Measurements from ENCODE around the gene SYNGR1. TPM values are rescaled to one million over a fixed set of nuclear protein-coding genes. Genes with fewer than 3 reads are reported as not detected.
"Not testable (repeated sequence)": the region's sequence is repeated elsewhere in the genome, so short reads cannot be mapped to it uniquely, and the experiment has no call there.

The SYNGR1 gene
- polyA plus RNA-seq, 1 donor from 2014 or later: 9.1 TPM

- peak overlapping the region in 1 of 4 donors; percentile 62 for H3K4me3 Mint-ChIP-seq
- H3K27me3 Mint-ChIP-seq: no peaks in the 10 kb centered on the region
- H3K4me1 Mint-ChIP-seq: peaks cover 14 to 20% (median 16%) of the 10 kb centered on the region in 3 donors
Measured at GRCh38 chr22:39311592-39312400, 38.0 kb upstream of the SYNGR1 start.

GRCh38 chr22:39312410-39312809 lies 37.4 kb upstream of the SYNGR1 start:
- Mint-ChIP-seq H3K36me3 (peaks cover 1% of the 10 kb centered on the region), H3K27me3 (no peaks in the 10 kb centered on the region), H3K4me3 (peak overlapping the region in 1 of 4 donors; percentile 62), H3K9me3 (no peaks in the 10 kb centered on the region), H3K27ac (peak overlapping the region in 1 of 3 donors; percentile 82), H3K4me1 (peaks cover 20 to 27% (median 22%) of the 10 kb centered on the region in 3 donors)

More at GRCh38 chr22:39311592-39312400, 38.0 kb upstream of the SYNGR1 start:
- Mint-ChIP-seq H3K36me3 (no peaks in the 10 kb centered on the region), H3K9me3 (no peaks in the 10 kb centered on the region), H3K27ac (peak overlapping the region in 2 of 3 donors; percentile 82 to 83)

GRCh38 chr22:39313258-39314001 lies 36.4 kb upstream of the SYNGR1 start:
- Mint-ChIP-seq H3K4me1 (peaks cover 30 to 35% (median 32%) of the 10 kb centered on the region in 3 donors), H3K27ac (peak overlapping the region in 1 of 3 donors; percentile 70), H3K4me3 (peak overlapping the region in 1 of 4 donors; percentile 78), H3K36me3 (peaks cover 2% of the 10 kb centered on the region), H3K9me3 (no peaks in the 10 kb centered on the region), H3K27me3 (no peaks in the 10 kb centered on the region)

GRCh38 chr22:39314251-39314971 lies 35.4 kb upstream of the SYNGR1 start:
- Mint-ChIP-seq H3K9me3 (no peaks in the 10 kb centered on the region), H3K27me3 (no peaks in the 10 kb centered on the region), H3K4me1 (peaks cover 34 to 41% (median 39%) of the 10 kb centered on the region in 3 donors), H3K27ac (no peak overlapping the region), H3K36me3 (peaks cover 4% of the 10 kb centered on the region), H3K4me3 (peak overlapping the region in 2 of 4 donors; percentile 22 to 52)

- peak overlapping the region in 2 of 3 donors; percentile 17 to 27 for H3K27ac Mint-ChIP-seq
- peaks cover 28 to 44% (median 39%) of the 10 kb centered on the region in 3 donors for H3K4me1 Mint-ChIP-seq
- no peak overlapping the region for H3K4me3 Mint-ChIP-seq
Measured at GRCh38 chr22:39315389-39315788, 34.4 kb upstream of the SYNGR1 start.

GRCh38 chr22:39316440-39317083 lies 33.2 kb upstream of the SYNGR1 start:
- peaks cover 4% of the 10 kb centered on the region for H3K36me3 Mint-ChIP-seq
- H3K4me3 Mint-ChIP-seq: peak overlapping the region; percentile 34 to 100 (median 82)
- H3K27me3 Mint-ChIP-seq: no peaks in the 10 kb centered on the region
- peaks cover 27 to 38% (median 36%) of the 10 kb centered on the region in 3 donors for H3K4me1 Mint-ChIP-seq
- peak overlapping the region; percentile 78 to 96 (median 84) for H3K27ac Mint-ChIP-seq
- H3K9me3 Mint-ChIP-seq: no peaks in the 10 kb centered on the region

More at GRCh38 chr22:39315389-39315788, 34.4 kb upstream of the SYNGR1 start:
- no peaks in the 10 kb centered on the region for H3K27me3 Mint-ChIP-seq
- no peaks in the 10 kb centered on the region for H3K9me3 Mint-ChIP-seq
- peaks cover 4% of the 10 kb centered on the region for H3K36me3 Mint-ChIP-seq

- Mint-ChIP-seq H3K4me1 (peaks cover 27 to 38% (median 35%) of the 10 kb centered on the region in 3 donors), H3K4me3 (peak overlapping the region; percentile 98 to 100 (median 99)), H3K36me3 (peaks cover 4% of the 10 kb centered on the region), H3K27ac (peak overlapping the region; percentile 78 to 96 (median 84)), H3K27me3 (no peaks in the 10 kb centered on the region), H3K9me3 (no peaks in the 10 kb centered on the region)
Measured at GRCh38 chr22:39317084-39317774, 32.6 kb upstream of the SYNGR1 start.

GRCh38 chr22:39317775-39318506 lies 31.9 kb upstream of the SYNGR1 start:
- Mint-ChIP-seq H3K27me3 (no peaks in the 10 kb centered on the region), H3K27ac (peak overlapping the region; percentile 78 to 96 (median 84)), H3K9me3 (no peaks in the 10 kb centered on the region), H3K4me3 (peak overlapping the region; percentile 98 to 100 (median 99)), H3K4me1 (peaks cover 27 to 38% (median 35%) of the 10 kb centered on the region in 3 donors), H3K36me3 (peaks cover 4% of the 10 kb centered on the region)

- no peaks in the 10 kb centered on the region for H3K9me3 Mint-ChIP-seq
- H3K4me1 Mint-ChIP-seq: peaks cover 27 to 38% (median 33%) of the 10 kb centered on the region in 3 donors
- H3K27me3 Mint-ChIP-seq: no peaks in the 10 kb centered on the region
- peak overlapping the region; percentile 98 to 100 (median 99) for H3K4me3 Mint-ChIP-seq
- peaks cover 4% of the 10 kb centered on the region for H3K36me3 Mint-ChIP-seq
- H3K27ac Mint-ChIP-seq: peak overlapping the region; percentile 96 to 99 (median 98)
Measured at GRCh38 chr22:39318507-39319283, 31.1 kb upstream of the SYNGR1 start.

- Mint-ChIP-seq H3K4me3 (peak within 1 kb of the TSS; percentile 98 to 100 (median 99)), H3K36me3 (peaks cover 4% of the 10 kb centered on the region), H3K27ac (peak within 1 kb of the TSS; percentile 96 to 99 (median 98)), H3K9me3 (no peaks in the 10 kb centered on the region), H3K4me1 (peaks cover 27 to 38% (median 32%) of the 10 kb centered on the region in 3 donors), H3K27me3 (no peaks in the 10 kb centered on the region)
Measured at GRCh38 chr22:39319284-39320022, 30.3 kb upstream of the SYNGR1 start, which contains the start of gene RPL3. Gene RPL3 (minus strand): TSS chr22:39319623. CDS start chr22:39319597, 26 bp downstream.

GRCh38 chr22:39320616-39321029 lies 29.2 kb upstream of the SYNGR1 start:
- not testable (repeated sequence) for H3K9me3 Mint-ChIP-seq, H3K27me3 Mint-ChIP-seq, H3K36me3 Mint-ChIP-seq
- peak overlapping the region in 2 of 3 donors; percentile 87 to 96 for H3K27ac Mint-ChIP-seq
- H3K4me1 Mint-ChIP-seq: peaks cover 27 to 38% (median 32%) of the 10 kb centered on the region in 3 donors
- H3K4me3 Mint-ChIP-seq: peak overlapping the region; percentile 98 to 100 (median 99)

- no peak overlapping the region for H3K4me3 Mint-ChIP-seq
- H3K4me1 Mint-ChIP-seq: peaks cover 0 to 2% (median 2%) of the 10 kb centered on the region in 3 donors
- no peaks in the 10 kb centered on the region for H3K36me3 Mint-ChIP-seq
- H3K27ac Mint-ChIP-seq: no peak overlapping the region
- H3K27me3 Mint-ChIP-seq: no peaks in the 10 kb centered on the region
- H3K9me3 Mint-ChIP-seq: no peaks in the 10 kb centered on the region
Measured at GRCh38 chr22:39325392-39325932, 24.3 kb upstream of the SYNGR1 start.
